HepG2 (cell line): Measurements from ENCODE around the gene RBBP8NL. TPM values are rescaled to one million over a fixed set of nuclear protein-coding genes. Genes with fewer than 3 reads are reported as not detected.
A peak's percentile ranks its signal among the peaks of the same experiment; 100 is the strongest.

Source experiments
- ADNP ChIP-seq: sonication (generic); formaldehyde crosslinking; IDR thresholded peaks from 2 replicates; pipeline ENCODE4 v1.4.0; 2020; ENCODE audit warnings: missing genetic modification reagents
- ATRX ChIP-seq: sonication (generic); formaldehyde crosslinking; IDR thresholded peaks from 2 replicates; pipeline ENCODE4 v1.4.0; 2020; ENCODE audit warnings: missing genetic modification reagents, borderline replicate concordance
- CHCHD3 ChIP-seq: sonication (generic); formaldehyde crosslinking; IDR thresholded peaks from 2 replicates; pipeline ENCODE4 v1.8.0; 2022; ENCODE audit warnings: mild to moderate bottlenecking, missing genetic modification reagents, moderate library complexity
- FOXO1 ChIP-seq: sonication (generic); formaldehyde crosslinking; IDR thresholded peaks from 2 replicates; pipeline ENCODE4 v1.4.0; 2020; ENCODE audit warnings: missing genetic modification reagents
- HNF4A ChIP-seq: sonication (generic); formaldehyde crosslinking; IDR thresholded peaks from 2 replicates; pipeline ENCODE4 v1.4.0; 2020; ENCODE audit warnings: missing genetic modification reagents
- JARID2 ChIP-seq: sonication (generic); formaldehyde crosslinking; IDR thresholded peaks from 2 replicates; pipeline ENCODE4 v1.8.1; 2023; ENCODE audit warnings: missing genetic modification reagents, inconsistent platforms; ENCODE audit not compliant: insufficient replicate concordance
- PCBP1 ChIP-seq: fragments of 200-400 bp; formaldehyde crosslinking; IDR thresholded peaks from 2 replicates; pipeline ENCODE4 v1.6.1; 2017; ENCODE audit warnings: mild to moderate bottlenecking, low read depth, low read length, borderline replicate concordance
- SP5 ChIP-seq: IDR thresholded peaks from 2 replicates; pipeline ENCODE4 v1.6.1; 2016; ENCODE audit warnings: low read depth, borderline replicate concordance
- TBX2 ChIP-seq: sonication (generic); formaldehyde crosslinking; IDR thresholded peaks from 2 replicates; pipeline ENCODE4 v1.5.0; 2020; ENCODE audit warnings: missing genetic modification reagents, mild to moderate bottlenecking, borderline replicate concordance
- ZBTB21 ChIP-seq: sonication (generic); formaldehyde crosslinking; IDR thresholded peaks from 2 replicates; pipeline ENCODE4 v1.4.0; 2020; ENCODE audit warnings: missing genetic modification reagents
- ZEB1 ChIP-seq: IDR thresholded peaks from 2 replicates; pipeline ENCODE4 v1.6.1; 2012; ENCODE audit warnings: mild to moderate bottlenecking, low read depth, inconsistent platforms; ENCODE audit not compliant: insufficient replicate concordance
- ZNF282 ChIP-seq: fragments of 450-650 bp; IDR thresholded peaks from 2 replicates; pipeline ENCODE4 v1.6.1; 2018; ENCODE audit not compliant: partially characterized antibody
- ZNF343 ChIP-seq: sonication (generic); formaldehyde crosslinking; IDR thresholded peaks from 2 replicates; pipeline ENCODE4 v1.4.0; 2020; ENCODE audit warnings: mild to moderate bottlenecking, missing genetic modification reagents
- ZNF556 ChIP-seq: sonication (generic); formaldehyde crosslinking; IDR thresholded peaks from 2 replicates; pipeline ENCODE4 v1.4.0; 2020; ENCODE audit warnings: mild to moderate bottlenecking, missing genetic modification reagents, borderline replicate concordance
- ZNF747 ChIP-seq: sonication (generic); formaldehyde crosslinking; IDR thresholded peaks from 2 replicates; pipeline ENCODE4 v1.8.1; 2023; ENCODE audit warnings: missing genetic modification reagents, mild to moderate bottlenecking, borderline replicate concordance
- ZNF83 ChIP-seq: sonication (generic); formaldehyde crosslinking; IDR thresholded peaks from 2 replicates; pipeline ENCODE4 v1.4.0; 2020; ENCODE audit warnings: missing genetic modification reagents, mild to moderate bottlenecking, borderline replicate concordance
- polyA plus RNA-seq, 8 experiments: library from polyadenylated mRNA; depleted of rRNA in 3 of 8; stranded (reverse) in 7 of 8; unstranded in 1 of 8; fragments of >200 nt; fragmentation: Illumina TruSeq in 4 of 8; extraction: Trizol in 4 of 8; gene quantifications; 2 replicates each; pipeline versions ENCODE4 v1.2.1 to v1.2.3, GENCODE V29; 2011 to 2016; ENCODE audit warnings: low read depth in 4 of 8, missing spikeins in 1 of 8, mixed read lengths in 1 of 8; ENCODE audit not compliant: insufficient read depth in 1 of 8
- total RNA-seq, 5 experiments: library from RNA; depleted of rRNA; stranded (reverse); fragments of >200 nt; fragmentation: Illumina TruSeq; extraction: Trizol; gene quantifications; 2 replicates each; pipeline ENCODE4 v1.2.3, GENCODE V29; 2016; ENCODE audit warnings: low read depth in 1 of 5
- TF ChIP-seq, protein P1 (sequence below): sonication (generic); formaldehyde crosslinking; IDR thresholded peaks from 2 replicates; pipeline ENCODE4 v1.5.0; 2020; ENCODE audit warnings: mild to moderate bottlenecking, missing genetic modification reagents, borderline replicate concordance
- TF ChIP-seq, protein P2 (sequence below): IDR thresholded peaks from 2 replicates; pipeline ENCODE4 v1.6.1; 2018; ENCODE audit warnings: missing genetic modification reagents
- TF ChIP-seq, protein P3 (sequence below): sonication (generic); formaldehyde crosslinking; conservative IDR thresholded peaks from 2 replicates; pipeline ENCODE4 v1.5.0; 2020; ENCODE audit warnings: missing genetic modification reagents
- TF ChIP-seq, protein P4 (sequence below): sonication (generic); formaldehyde crosslinking; IDR thresholded peaks from 2 replicates; pipeline ENCODE4 v1.8.0; 2022; ENCODE audit warnings: missing genetic modification reagents, mild to moderate bottlenecking, moderate library complexity, borderline replicate concordance
- TF ChIP-seq, protein P5 (sequence below): IDR thresholded peaks from 2 replicates; pipeline ENCODE4 v1.6.1; 2016; ENCODE audit warnings: missing compliant biosample characterization, missing genetic modification reagents, borderline replicate concordance

RBBP8NL gene
- total and polyA plus RNA-seq, 2 of the 13 experiments (the other 11 are each of a cell fraction or from before 2014, with no cell fraction given), result 0.69 to 0.86 TPM

DNA sequence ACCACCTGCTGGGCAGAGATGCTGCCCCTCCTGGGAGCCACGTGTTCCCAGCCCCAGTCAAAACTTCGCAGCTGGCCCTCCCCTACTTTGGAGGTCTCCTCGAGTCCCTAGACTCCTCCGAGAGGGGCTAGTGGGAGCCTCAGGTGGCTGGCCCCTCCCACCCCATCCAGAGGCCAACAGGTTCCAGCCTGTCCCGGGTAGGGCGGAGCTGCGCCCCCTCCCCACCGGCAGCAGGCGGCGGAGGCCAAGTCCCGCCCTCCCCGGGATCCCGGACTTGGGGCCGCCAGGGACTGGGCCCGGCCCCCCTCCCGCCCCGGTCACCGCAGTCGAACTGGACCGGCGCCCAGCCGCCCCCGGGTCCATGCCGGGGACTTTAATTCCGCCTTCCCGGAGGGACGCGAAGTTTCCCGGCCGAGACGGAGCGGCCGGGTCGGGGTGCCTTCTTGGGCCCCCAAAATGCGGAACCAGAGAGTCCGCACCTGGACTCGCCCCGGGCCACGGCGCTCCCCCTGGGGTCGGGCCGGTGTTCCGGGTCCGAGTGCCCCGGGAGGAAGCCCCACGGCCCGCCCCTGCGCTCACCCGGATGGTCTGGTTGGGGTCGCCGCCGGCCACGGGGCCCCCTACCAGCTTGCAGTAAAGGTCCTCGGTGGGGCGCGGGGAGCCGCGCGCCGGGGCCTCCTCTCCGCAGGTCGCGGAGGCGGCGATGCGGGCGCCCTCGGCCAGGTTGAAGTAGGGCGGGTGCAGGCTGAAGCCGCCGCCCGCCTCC is 60.8 kb downstream of the RBBP8NL start (continued):
- TF ChIP-seq, protein P1, sequence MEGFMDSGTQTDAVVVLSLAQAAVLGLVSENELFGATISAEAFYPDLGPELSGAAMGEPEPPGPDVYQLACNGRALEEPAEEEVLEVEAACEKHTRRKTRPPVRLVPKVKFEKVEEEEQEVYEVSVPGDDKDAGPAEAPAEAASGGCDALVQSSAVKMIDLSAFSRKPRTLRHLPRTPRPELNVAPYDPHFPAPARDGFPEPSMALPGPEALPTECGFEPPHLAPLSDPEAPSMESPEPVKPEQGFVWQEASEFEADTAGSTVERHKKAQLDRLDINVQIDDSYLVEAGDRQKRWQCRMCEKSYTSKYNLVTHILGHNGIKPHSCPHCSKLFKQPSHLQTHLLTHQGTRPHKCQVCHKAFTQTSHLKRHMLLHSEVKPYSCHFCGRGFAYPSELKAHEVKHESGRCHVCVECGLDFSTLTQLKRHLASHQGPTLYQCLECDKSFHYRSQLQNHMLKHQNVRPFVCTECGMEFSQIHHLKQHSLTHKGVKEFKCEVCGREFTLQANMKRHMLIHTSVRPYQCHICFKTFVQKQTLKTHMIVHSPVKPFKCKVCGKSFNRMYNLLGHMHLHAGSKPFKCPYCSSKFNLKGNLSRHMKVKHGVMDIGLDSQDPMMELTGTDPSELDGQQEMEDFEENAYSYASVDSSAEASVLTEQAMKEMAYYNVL (CRISPR knock-in tag), result peak; percentile 53; the same call in 1 of the 2 replicates
- TF ChIP-seq, protein P2, sequence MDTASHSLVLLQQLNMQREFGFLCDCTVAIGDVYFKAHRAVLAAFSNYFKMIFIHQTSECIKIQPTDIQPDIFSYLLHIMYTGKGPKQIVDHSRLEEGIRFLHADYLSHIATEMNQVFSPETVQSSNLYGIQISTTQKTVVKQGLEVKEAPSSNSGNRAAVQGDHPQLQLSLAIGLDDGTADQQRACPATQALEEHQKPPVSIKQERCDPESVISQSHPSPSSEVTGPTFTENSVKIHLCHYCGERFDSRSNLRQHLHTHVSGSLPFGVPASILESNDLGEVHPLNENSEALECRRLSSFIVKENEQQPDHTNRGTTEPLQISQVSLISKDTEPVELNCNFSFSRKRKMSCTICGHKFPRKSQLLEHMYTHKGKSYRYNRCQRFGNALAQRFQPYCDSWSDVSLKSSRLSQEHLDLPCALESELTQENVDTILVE, result peak; percentile 96
- TF ChIP-seq ZNF83 (CRISPR knock-in tag) (no peak; the same call in 1 of the 2 replicates), SP5 (CRISPR knock-in tag) (peak; percentile 86), HNF4A (peak; percentile 43; the same call in 1 of the 2 replicates), PCBP1 (no peak), ZNF747 (CRISPR knock-in tag) (peak; percentile 23; the same call in 1 of the 2 replicates), ADNP (CRISPR knock-in tag) (no peak), JARID2 (no peak), ZEB1 (peak; percentile 45), CHCHD3 (CRISPR knock-in tag) (no peak), ZNF343 (CRISPR knock-in tag) (peak; percentile 34; the same call in 1 of the 2 replicates), ZNF556 (CRISPR knock-in tag) (peak; percentile 6; the same call in 1 of the 2 replicates), ATRX (CRISPR knock-in tag) (no peak), TBX2 (CRISPR knock-in tag) (peak; percentile 66; the same call in 1 of the 2 replicates), ZBTB21 (CRISPR knock-in tag) (no peak), FOXO1 (CRISPR knock-in tag) (0 out of 2 replicates have a peak, but pooled peaks have one; percentile 49), ZNF282 (no peak)
- TF ChIP-seq, protein P3, sequence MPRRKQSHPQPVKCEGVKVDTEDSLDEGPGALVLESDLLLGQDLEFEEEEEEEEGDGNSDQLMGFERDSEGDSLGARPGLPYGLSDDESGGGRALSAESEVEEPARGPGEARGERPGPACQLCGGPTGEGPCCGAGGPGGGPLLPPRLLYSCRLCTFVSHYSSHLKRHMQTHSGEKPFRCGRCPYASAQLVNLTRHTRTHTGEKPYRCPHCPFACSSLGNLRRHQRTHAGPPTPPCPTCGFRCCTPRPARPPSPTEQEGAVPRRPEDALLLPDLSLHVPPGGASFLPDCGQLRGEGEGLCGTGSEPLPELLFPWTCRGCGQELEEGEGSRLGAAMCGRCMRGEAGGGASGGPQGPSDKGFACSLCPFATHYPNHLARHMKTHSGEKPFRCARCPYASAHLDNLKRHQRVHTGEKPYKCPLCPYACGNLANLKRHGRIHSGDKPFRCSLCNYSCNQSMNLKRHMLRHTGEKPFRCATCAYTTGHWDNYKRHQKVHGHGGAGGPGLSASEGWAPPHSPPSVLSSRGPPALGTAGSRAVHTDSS (CRISPR knock-in tag), result no peak
- TF ChIP-seq, protein P4, sequence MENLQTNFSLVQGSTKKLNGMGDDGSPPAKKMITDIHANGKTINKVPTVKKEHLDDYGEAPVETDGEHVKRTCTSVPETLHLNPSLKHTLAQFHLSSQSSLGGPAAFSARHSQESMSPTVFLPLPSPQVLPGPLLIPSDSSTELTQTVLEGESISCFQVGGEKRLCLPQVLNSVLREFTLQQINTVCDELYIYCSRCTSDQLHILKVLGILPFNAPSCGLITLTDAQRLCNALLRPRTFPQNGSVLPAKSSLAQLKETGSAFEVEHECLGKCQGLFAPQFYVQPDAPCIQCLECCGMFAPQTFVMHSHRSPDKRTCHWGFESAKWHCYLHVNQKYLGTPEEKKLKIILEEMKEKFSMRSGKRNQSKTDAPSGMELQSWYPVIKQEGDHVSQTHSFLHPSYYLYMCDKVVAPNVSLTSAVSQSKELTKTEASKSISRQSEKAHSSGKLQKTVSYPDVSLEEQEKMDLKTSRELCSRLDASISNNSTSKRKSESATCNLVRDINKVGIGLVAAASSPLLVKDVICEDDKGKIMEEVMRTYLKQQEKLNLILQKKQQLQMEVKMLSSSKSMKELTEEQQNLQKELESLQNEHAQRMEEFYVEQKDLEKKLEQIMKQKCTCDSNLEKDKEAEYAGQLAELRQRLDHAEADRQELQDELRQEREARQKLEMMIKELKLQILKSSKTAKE (CRISPR knock-in tag), result no peak
- TF ChIP-seq, protein P5, sequence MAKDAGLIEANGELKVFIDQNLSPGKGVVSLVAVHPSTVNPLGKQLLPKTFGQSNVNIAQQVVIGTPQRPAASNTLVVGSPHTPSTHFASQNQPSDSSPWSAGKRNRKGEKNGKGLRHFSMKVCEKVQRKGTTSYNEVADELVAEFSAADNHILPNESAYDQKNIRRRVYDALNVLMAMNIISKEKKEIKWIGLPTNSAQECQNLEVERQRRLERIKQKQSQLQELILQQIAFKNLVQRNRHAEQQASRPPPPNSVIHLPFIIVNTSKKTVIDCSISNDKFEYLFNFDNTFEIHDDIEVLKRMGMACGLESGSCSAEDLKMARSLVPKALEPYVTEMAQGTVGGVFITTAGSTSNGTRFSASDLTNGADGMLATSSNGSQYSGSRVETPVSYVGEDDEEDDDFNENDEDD, result peak; percentile 28; the same call in 1 of the 2 replicates
